ENCODE data around the gene CPN1.

GRCh38 chr10:100119726-100120125 is 38.1 kb upstream of the CPN1 start:
- no peak for TF ChIP-seq EP300 (IDR thresholded peaks at IDR 0.05)
- no peak for TF ChIP-seq POLR2A (IDR thresholded peaks at IDR 0.05)

All from stomach (tissue), 4 donors.